Ovary (tissue), 3 donors: ENCODE measurements around the gene TCL1A.

Experiments
- CTCF ChIP-seq, 3 donors: fragments of 450-650 bp in 2 of 3; fragments of 200-600 bp in 1 of 3; IDR thresholded peaks; one replicate each; pipeline versions ENCODE4 v1.5.1 to v1.8.0; 2016 to 2022; ENCODE audit warnings: antibody characterized with exemption in 3 of 3, mild to moderate bottlenecking in 1 of 3
- POLR2A ChIP-seq: fragments of 450-650 bp; IDR thresholded peaks from one replicate; pipeline ENCODE4 v1.6.1; 2017; ENCODE audit warnings: antibody characterized with exemption, mild to moderate bottlenecking, moderate library complexity
- donor health status: DM: no; HTN: no; CAD: no.

GRCh38 chr14:95679998-95680735 is 33.8 kb downstream of the TCL1A start:
- TF ChIP-seq POLR2A = no peak
- no peak for TF ChIP-seq CTCF (IDR thresholded peaks at IDR 0.05)
